Lower leg skin (tissue), 3 donors: ENCODE measurements around the gene DUSP6.

Experiments
- CTCF ChIP-seq, 3 donors: fragments of 450-650 bp; IDR thresholded peaks; one replicate each; pipeline ENCODE4 v1.5.1; 2016; ENCODE audit warnings: antibody characterized with exemption in 3 of 3, mild to moderate bottlenecking in 3 of 3, moderate library complexity in 2 of 3
- POLR2A ChIP-seq, 2 donors: fragments of 450-650 bp; IDR thresholded peaks; one replicate each; pipeline ENCODE4 v1.6.1; 2016 to 2017; ENCODE audit warnings: antibody characterized with exemption in 2 of 2, mild to moderate bottlenecking in 1 of 2, moderate library complexity in 1 of 2

- TF ChIP-seq CTCF (IDR thresholded peaks at IDR 0.05) (no peak), POLR2A (IDR thresholded peaks at IDR 0.05) (no peak)
Measured at GRCh38 chr12:89369166-89369565, 16.9 kb upstream of the DUSP6 start.
